ENCODE data around the gene CCDC107.
"Not testable (repeated sequence)": the region's sequence is repeated elsewhere in the genome, so short reads cannot be mapped to it uniquely, and the experiment has no call there.

CCDC107 gene

DNA sequence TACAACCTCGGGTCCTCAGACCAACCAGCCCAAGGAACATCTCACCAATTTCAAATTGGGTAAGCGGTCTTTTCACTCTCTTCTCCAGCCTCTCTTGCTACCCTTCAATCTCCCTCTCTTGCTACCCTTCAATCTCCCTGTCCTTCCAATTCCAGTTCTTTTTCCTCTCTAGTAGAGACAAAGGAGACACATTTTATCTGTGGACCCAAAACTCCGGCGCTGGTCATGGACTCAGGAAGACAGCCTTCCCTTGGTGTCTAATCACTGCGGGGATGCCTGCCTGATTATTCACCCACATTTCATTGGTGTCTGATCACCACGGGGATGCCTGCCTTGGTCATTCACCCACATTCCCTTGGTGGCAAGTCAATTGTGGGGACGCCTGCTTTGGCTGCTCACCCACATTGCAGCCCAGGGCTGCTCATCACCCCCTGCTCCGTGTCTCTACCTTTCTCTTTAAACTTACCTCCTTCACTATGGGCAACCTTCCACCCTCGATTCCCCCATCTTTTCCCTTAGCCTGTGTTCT is 20.6 kb upstream of the CCDC107 start:
- not testable (repeated sequence) for DNase-seq (ENCODE audit: low read depth in 2 of 2)

DNA sequence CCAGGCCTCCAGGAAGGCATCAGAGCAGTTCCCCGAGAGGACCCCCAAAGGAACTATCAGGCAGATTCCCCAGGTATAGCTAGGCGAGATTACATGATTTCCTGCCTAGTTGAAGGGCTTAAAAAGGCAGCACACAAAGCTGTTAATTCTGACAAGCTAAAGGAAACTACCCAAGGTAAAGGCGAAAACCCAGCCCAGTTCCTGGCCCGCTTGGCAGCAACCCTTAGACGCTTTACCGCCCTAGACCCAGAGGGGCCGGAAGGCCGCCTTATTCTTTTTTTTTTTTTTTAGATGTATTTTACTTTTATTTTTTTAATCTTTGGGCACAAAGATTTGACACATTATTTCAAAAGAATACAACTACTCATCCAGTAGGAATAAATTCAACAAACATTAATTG is 19.3 kb upstream of the CCDC107 start:
- DNase-seq (ENCODE audit: low read depth in 2 of 2), result not testable (repeated sequence)

DNA sequence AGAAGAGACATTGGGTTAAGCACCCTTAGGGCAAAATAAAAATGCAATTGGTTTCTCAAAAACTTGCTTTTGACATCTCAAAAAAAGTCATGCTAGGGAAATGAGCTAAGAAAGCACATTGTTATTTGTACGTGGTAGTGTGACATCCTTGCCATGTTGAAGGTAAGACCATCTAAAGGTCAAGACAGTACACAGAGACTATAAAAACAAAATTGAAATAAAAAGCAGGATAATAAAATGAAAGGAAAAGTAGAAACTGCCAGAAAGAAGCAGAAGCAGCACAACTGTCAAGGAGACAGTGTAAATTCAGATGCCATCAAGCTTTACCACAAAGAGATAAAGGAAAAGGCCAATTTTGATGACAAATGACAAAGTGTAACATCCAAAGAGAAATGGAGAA is 18.9 kb upstream of the CCDC107 start:
- not testable (repeated sequence) for DNase-seq (ENCODE audit: low read depth in 2 of 2)

DNA sequence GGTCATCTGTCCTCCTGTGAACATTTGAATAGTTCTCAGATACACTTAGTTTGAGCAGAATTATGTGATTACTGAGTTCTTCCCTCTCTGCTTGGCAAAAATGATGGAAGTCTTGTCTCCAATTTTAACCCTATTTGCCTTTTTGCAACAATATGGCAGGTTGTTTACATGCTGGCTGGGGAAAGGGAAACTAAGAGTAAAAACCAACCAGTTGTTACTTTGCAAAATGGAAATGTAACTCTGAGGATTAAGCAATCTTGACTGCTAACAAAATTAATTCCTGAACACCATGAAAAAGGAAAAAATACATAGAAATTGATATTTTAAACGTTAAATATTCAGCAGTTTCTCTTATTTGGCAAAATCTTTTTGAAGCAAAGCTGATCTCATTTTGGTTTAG is 18.5 kb upstream of the CCDC107 start:
- DNase-seq (ENCODE audit: low read depth in 2 of 2), result no peak

DNA sequence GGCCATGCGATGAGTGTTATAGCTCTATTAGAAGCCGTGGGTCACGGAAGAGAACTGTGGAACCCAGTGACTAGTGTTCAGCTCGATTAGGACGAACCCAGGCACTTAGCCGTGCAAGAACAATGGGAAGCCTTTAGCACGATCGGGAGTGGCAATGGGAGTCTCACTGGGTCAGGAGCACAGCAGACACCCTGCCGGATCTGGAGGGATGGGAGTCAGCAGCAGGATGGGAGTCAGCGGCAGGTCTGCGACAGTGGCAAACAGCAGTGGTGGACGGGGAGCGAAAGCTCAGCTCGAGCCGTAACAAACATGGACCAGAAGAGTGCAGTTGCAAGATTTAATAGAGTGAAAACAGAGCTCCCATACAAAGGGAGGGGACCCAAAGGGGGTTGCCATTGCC is 17.7 kb upstream of the CCDC107 start:
- not testable (repeated sequence) for DNase-seq (ENCODE audit: low read depth in 2 of 2)

DNA sequence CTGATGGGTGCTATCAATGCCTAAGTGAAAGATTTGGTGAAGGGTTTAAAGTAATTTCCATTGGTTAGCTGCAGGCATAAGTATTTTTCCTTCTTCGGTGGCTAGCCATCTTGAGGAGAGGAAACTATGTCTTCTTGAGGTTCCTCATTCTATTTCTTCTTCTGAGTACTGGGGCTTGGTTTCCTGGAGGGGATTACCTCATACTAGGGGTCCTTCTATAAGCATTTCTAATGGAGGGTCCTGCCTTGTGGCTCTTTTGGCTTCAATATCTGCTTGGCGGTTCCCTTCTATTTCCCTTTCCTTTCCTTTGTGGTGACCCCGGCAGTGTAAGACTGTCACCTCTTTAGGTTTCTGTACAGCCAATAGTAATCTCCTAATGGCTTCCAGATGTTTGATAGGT is 16.6 kb upstream of the CCDC107 start:
- DNase-seq (ENCODE audit: low read depth in 2 of 2), result not testable (repeated sequence)

DNA sequence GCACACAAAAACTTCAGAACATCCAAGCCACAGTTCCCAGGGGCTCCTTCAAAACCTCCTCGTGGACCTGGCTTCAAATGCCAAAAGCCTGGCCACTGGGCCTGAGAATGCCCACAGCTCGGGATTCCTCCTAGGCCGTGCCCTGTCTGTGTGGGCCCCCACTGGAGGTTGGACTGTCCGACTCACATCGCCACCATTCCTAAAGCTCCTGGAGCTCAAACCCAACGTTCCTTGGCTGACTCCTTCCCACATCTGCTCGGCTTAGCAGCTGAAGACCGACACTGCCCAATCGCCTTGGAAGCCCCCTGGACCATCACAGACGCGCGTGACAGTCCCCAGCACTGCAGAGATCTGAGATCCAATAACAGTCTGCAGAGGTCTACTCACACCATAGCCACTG is 15.0 kb upstream of the CCDC107 start:
- no peak for DNase-seq (ENCODE audit: low read depth in 2 of 2)

DNA sequence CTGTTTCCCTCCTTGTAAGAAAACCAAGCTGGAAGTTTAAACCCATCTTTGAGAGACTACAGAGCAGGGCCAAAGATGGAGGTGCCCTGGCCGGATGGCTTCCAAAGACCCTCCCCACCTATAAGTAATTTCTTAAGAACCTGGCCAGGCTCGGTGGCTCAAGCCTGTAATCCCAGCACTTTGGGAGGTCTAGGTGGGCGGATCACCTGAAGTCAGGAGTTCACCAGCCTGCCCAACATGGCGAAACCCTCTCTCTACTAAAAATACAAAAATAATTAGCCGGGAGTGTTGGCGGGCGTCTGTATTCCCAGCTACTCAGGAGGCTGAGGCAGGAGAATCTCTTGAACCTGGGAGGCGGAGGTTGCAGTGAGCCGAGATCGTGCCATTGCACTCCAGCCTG is 12.4 kb upstream of the CCDC107 start:
- DNase-seq (ENCODE audit: low read depth in 2 of 2), result not testable (repeated sequence)

DNA sequence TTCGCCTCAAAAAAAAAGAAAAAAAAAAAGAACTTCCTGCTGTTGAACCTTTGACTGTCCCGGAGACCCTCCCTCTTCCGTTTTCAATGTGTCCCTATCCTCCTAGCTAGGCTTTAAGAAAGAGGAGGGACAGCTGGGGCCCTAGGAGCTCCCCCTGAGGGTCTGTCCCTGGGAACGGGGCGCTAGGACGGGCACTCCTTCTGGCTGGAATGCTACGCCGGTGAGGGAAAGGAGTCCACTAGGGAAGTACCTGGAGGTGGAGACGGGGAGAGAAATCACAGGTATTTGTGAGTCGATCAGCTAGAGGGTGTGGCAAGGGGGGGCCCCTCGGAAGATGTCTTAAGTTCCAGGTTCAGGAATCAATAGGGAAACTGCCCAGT is 11.9 kb upstream of the CCDC107 start:
- DNase-seq (ENCODE audit: low read depth in 2 of 2), result no peak

DNA sequence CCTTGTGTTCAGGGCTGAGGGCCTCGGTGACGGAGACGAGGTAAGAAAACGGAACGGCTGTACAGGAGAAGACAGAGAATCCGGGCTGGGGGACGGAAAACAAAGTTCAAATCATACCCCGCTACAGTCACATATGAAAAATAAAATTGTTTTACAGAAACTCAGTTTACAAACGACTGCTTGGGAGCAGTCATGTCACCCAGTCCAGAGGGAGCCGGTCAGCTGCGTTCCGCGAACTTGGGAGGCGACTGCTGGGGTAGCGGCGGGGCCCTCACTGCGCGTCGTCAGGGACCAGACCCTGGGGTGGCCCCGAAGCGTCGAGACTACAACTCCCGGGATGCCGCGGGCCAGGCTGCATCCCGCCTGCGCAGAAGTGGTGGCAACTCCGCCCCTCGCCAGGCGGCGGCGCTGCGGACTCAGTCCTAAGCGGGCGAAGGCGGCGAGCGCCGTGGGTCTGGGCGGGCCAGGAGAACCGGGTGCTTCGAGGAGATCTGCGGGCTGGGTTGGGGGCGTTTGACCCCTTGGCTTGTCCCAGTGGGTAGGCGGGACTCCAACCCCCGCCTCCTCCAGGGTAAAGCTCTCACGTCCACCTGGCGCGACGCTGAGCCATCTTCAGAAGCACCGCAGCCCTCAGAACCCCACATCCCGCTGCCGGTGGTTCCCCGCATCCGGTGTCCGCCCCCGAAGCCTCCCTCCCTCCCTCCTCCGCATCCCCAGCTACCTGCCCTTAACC is 11.4 kb upstream of the CCDC107 start:
- DNase-seq (ENCODE audit: low read depth in 2 of 2), result peak; percentile 61 to 62

DNA sequence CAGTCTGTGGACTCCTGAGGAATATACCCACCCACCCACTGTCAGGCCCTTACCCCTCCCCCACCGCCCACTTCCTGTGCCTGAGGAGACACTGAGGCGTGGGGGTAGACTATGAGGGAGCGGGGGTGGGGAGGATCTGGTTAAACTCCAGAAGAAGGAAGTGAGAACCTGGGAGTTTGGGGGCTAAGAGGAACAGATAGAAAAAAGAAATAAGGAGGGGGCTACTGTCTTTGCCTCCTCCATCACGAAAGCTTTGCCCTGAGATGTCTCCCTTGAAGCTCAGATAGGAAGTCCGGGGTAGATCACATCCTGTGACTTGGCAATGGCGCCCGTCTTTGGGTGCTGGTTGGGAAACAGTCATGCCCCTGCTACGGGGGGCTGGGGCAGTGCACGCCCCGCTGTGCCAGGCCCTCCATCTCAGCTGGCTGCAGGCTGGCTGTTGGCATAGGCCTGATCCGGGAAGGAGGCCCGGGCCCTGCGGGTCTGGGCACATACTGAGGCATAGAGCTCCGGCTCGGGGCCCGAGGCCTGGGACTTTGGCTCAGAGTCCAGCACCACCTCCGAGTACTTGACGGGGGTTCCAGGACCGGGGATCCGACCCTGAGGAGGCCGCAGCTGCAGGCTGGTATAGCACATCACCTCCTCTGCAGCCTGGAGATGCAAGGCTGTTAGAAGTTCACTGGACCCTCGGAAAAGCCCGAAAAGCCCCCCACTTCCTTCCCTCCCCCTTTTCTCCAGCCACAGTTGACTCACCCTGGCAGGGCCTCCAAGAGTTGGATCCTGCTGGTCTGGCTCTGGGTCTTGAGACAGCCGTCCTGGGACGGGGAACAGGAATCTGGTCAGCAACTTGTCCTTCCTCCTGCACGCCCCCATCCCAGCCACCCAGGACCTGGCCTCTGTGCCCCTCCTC is 8.4 kb upstream of the CCDC107 start:
- no peak for DNase-seq (ENCODE audit: low read depth in 2 of 2)

DNA sequence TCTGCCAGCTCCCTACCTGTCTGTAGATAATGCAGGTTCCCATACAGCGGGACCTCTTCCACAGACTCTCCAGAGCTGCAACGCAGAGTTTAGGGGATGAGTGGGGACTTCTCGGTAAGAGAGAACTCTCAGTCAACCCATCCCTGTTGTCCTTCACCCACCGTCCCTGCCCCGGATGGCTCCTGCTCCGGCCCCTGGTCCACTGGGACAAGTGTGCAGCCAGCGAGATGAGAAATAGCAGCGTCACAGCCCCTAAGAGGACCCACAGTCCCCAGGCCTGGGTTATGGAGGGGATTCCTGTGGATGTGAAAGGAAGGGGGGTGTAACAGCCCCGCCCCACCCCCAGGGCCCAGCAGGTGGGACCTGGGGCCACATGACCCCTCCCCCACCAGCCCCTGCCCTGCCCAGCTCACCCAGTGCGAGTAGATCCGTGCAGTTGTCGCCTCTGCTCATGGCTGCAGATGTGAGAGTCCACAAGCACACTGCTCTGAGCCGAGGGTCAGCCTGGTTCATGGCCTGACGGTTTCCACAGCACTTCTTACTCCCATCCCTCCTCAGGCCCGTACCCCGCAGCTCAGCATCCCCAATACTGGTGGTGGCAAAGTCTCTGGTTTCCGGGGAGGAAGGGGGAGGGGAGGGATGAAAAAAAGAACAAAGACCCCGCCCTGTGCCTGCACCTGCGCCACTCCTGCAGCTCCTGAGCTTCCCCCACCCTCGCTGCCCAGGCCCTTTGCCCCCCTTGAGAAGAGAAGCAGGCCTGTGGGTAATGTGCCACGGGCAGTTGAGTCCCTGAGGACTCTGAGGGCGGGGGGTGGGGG is 7.5 kb upstream of the CCDC107 start, which contains the start of gene SIT1:
SIT1 (minus strand) TSS at position 591 of the 818 bp plus-strand sequence; CDS start at position 513, 78 bp downstream.
- no peak for DNase-seq (ENCODE audit: low read depth in 2 of 2)

DNA sequence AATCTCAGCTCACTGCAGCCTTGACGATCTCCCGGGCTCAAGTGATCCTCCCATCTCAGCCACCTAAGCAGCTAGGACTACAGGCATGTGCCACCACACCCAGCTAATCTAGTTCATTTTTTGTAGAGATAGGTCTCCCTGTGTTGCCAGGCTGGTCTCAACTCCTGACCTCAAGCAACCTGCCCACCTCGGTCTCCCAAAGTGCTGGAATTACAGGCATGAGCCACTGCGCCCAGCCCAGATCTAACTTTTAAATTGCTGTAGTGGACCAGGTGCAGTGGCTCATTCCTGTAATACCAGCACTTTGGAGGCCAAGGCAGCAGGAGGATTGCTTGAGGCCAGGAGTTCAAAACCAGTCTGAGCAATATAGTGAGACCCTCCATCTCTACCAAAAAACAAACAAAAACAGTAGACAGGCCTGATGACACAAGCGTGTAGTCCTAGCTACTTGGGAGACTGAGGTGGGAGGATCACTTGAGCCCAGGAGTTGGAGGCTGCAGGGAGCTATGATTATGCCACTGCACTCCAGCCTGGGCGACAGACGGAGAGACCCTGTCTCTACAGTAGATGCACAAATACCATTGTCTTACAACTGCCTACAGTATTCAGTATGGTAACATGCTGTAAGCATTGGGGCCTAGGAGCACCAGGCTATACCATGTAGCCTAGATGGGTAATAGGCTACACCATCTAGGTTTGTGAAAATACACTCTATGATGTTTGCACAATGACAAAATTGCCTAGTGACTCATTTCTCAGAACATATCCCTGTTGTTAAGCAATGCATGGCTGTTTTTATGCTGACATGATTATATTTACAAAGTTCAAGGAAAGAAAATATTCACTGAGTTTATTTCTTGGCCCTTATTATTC is 5.9 kb upstream of the CCDC107 start:
- DNase-seq (ENCODE audit: low read depth in 2 of 2), result no peak

DNA sequence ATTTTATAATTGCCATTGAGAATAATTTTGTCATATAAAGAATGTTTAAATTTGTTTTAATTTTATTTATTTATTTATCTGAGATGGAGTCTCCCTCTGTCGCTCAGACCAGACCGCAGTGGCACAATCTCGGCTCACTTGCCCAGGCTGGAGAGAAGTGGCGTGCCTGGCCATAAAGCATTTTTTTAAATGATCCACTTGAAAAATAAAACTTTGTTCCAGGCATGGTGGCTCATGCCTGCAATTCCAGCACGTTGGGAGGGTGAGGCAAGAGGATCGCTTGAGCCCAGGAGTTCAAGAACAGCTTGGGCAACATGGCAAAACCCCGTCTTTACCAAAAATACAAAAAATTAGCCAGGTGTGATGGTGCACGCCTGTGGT is 5.3 kb upstream of the CCDC107 start:
- no peak for DNase-seq (ENCODE audit: low read depth in 2 of 2)

DNA sequence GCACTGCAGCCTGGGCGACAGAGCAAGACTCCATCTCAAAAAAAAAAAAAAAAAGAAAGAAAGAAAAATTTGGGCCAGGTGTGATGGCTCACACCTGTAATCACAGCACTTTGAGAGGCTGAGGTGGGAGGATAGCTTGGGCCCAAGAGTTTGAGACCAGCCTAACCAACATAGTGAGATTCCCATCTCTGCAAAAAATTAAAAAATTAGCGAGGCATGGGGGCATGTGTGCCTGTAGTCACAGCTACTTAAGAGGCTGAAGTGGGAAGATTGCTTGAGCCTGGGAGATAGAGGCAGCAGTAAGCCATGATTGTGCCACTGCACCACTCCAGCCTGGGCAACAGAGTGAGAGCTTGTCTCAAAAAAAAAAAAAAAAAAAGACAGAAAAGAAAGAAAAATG is 4.5 kb upstream of the CCDC107 start:
- DNase-seq (ENCODE audit: low read depth in 2 of 2), result no peak

DNA sequence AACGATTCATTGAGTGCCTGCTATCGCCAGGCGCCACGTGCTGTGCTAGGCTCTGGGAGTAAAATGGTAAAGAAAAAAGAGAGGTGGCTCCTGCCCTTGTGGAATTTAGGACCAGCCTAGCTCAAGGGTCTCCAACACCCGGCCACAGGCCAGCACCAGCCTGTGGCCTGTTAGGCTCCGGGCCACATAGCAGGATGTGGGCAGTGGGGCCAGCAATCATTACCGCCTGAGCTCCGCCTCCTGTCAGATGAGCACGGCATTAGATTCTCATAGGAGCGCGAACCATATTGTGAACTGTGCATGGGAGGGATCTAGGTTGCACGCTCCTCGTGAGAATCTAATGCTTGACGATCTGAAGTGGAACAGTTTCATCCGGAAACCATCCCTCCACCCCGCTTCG is 1.7 kb upstream of the CCDC107 start:
- DNase-seq (ENCODE audit: low read depth in 2 of 2), result no peak

DNA sequence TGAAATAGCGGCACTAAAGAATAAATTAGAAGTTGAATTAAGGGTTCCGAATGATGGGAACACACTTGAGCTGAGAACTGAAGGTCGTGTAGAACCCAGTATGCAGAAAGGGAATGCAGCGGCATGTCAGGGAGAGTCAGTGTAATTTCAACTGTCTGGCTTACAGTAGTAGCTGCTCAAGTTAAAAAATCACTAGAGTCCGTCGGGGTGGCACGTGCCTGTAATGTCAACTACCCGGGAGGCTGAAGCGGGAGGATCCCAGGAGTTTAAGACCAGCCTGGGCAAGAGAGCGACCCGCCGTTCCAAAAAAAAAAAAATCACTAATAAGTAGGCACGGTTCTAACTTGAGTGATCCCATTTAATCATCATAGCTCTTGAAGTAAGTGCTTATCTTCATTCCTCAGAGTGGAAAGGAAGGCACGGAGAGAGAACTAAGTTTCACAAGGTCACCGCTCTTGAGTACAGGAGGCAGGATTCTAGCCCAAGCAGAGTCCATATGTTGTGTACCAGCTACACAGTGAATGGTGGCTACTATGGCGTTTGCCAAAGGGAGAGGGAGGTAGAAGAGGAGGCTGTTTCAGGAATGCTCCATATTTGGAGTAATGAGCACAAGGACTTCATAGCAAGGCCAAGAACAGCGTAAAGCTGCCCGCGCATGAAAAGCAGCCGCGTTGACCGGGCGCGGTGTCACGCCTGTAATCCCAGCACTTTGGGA is 1.1 kb upstream of the CCDC107 start:
- no peak for DNase-seq (ENCODE audit: low read depth in 2 of 2)

DNA sequence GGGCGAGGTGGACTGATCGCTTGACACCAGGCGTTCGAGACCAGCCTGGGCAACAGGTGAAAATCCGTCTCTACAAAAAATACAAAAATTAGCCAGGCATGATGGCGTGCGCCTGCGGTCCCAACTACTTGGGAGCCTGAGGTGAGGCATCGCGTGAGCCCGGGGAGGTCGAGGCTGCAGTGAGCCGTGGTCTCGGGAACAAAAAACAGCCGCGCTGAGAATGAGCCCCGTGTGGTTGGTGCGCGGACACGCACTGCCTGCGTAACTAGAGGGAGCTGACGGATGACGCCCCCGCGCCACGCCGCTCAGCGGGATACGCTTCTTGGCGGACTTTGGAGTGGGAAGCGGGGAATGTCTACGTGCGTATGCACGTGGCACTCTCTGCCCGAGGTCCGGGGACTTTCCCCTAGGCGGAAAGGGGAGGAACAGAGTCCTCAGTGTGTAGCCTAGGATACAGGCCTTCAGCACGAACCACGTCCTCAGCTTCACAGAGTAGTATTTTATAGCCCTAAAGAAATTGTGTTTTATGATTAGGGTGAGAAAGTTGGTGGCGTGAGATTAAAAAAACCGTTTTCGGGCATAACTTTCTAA is 451 bp upstream of the CCDC107 start, which contains the start of gene RMRP:
RMRP (minus strand) TSS at position 474 of the 591 bp plus-strand sequence.
- peak; percentile 99 for DNase-seq (ENCODE audit: low read depth in 2 of 2)

DNA sequence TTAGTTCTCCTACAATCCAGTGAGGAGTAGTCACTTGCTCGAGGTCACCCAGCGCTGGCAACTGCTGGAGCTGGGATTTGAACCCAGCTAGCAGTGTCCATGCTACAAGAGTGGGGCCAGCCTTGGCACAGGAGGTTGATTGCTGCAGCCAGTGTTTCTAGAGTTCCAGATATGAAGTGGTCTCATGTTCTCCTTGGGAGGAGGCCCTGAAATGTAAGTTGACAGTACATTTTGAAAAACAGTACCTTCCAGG is 802 bp downstream of the CCDC107 start:
- DNase-seq (ENCODE audit: low read depth in 2 of 2), result no peak

DNA sequence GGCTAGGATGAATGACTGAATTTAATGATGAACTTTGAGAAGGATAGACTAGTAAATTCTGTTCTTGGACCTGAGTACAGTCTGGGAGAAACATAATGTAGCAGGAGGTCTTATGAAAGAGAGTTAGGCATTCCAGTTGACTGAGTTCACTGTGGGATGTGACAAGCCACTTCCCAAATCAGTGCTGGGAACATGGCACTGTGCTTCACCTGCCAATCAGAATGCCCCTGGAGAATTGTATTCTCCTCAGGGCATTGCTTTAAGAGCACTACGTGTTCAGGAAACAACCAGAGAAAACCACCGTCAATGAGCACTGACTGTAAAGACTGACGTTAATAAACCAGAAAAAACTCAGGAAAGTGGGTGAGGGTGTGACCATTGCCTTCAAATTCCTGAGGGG is 1.2 kb downstream of the CCDC107 start:
- no peak for DNase-seq (ENCODE audit: low read depth in 2 of 2)
